ENCODE results near the gene RNF130.

RNF130 gene

GRCh38 chr5:179973391-179973790 is 98.2 kb downstream of the RNF130 start:
- ATAC-seq: no peak

GRCh38 chr5:179969110-179969509 is 102.4 kb downstream of the RNF130 start:
- ATAC-seq: no peak
- TF ChIP-seq ZNF8 (CRISPR knock-in tag; IDR thresholded peaks at IDR 0.05): no peak
- no peak for TF ChIP-seq ISL1 (CRISPR knock-in tag; IDR thresholded peaks at IDR 0.05)
- TF ChIP-seq CSDC2 (CRISPR knock-in tag; IDR thresholded peaks at IDR 0.05): no peak
- no peak for TF ChIP-seq ZNF565 (CRISPR knock-in tag; conservative IDR thresholded peaks at IDR 0.05; ENCODE audit: low read depth)
- no peak for TF ChIP-seq PPARA (CRISPR knock-in tag; IDR thresholded peaks at IDR 0.05; ENCODE audit: borderline replicate concordance)
- no peak for TF ChIP-seq ZC3H10 (CRISPR knock-in tag; IDR thresholded peaks at IDR 0.05)
- TF ChIP-seq ESRRG (CRISPR knock-in tag; IDR thresholded peaks at IDR 0.05): no peak
- TF ChIP-seq POU6F1 (CRISPR knock-in tag; IDR thresholded peaks at IDR 0.05; ENCODE audit: borderline replicate concordance, low read depth): no peak
- no peak for TF ChIP-seq GLIS3 (CRISPR knock-in tag; IDR thresholded peaks at IDR 0.05)
- TF ChIP-seq TSHZ2 (CRISPR knock-in tag; IDR thresholded peaks at IDR 0.05): no peak
- no peak for TF ChIP-seq OSR1 (CRISPR knock-in tag; IDR thresholded peaks at IDR 0.05)
- no peak for TF ChIP-seq RARB (CRISPR knock-in tag; IDR thresholded peaks at IDR 0.05)
- no peak for TF ChIP-seq TCF4 (CRISPR knock-in tag; IDR thresholded peaks at IDR 0.05; ENCODE audit: borderline replicate concordance)

More at GRCh38 chr5:179973391-179973790, 98.2 kb downstream of the RNF130 start:
- TF ChIP-seq ZNF70 (CRISPR knock-in tag; IDR thresholded peaks at IDR 0.05) (no peak), ARNTL (CRISPR knock-in tag; IDR thresholded peaks at IDR 0.05; ENCODE audit: borderline replicate concordance, low read depth) (no peak), TCF4 (CRISPR knock-in tag; IDR thresholded peaks at IDR 0.05; ENCODE audit: borderline replicate concordance) (no peak), RARB (CRISPR knock-in tag; IDR thresholded peaks at IDR 0.05) (no peak), PPARA (CRISPR knock-in tag; IDR thresholded peaks at IDR 0.05; ENCODE audit: borderline replicate concordance) (no peak), CSDC2 (CRISPR knock-in tag; IDR thresholded peaks at IDR 0.05) (no peak)

GRCh38 chr5:179967489-179967888 is 104.1 kb downstream of the RNF130 start:
- no peak for TF ChIP-seq ARNTL (CRISPR knock-in tag; IDR thresholded peaks at IDR 0.05; ENCODE audit: borderline replicate concordance, low read depth)
- no peak for TF ChIP-seq SNAI2 (CRISPR knock-in tag; IDR thresholded peaks at IDR 0.05)
- no peak for TF ChIP-seq ZFP3 (CRISPR knock-in tag; IDR thresholded peaks at IDR 0.05)
- TF ChIP-seq TSHZ2 (CRISPR knock-in tag; IDR thresholded peaks at IDR 0.05): no peak
- TF ChIP-seq ZNF8 (CRISPR knock-in tag; IDR thresholded peaks at IDR 0.05): no peak
- no peak for TF ChIP-seq ZC3H10 (CRISPR knock-in tag; IDR thresholded peaks at IDR 0.05)
- TF ChIP-seq CREB5 (CRISPR knock-in tag; IDR thresholded peaks at IDR 0.05; ENCODE audit: low read depth): no peak
- TF ChIP-seq BACH2 (CRISPR knock-in tag; IDR thresholded peaks at IDR 0.05; ENCODE audit: borderline replicate concordance): no peak
- no peak for TF ChIP-seq TOX (CRISPR knock-in tag; IDR thresholded peaks at IDR 0.05; ENCODE audit: borderline replicate concordance)
- no peak for TF ChIP-seq ESRRG (CRISPR knock-in tag; IDR thresholded peaks at IDR 0.05)
- no peak for TF ChIP-seq CSRNP3 (CRISPR knock-in tag; IDR thresholded peaks at IDR 0.05)
- no peak for TF ChIP-seq POU6F1 (CRISPR knock-in tag; IDR thresholded peaks at IDR 0.05; ENCODE audit: borderline replicate concordance, low read depth)
- TF ChIP-seq ZNF70 (CRISPR knock-in tag; IDR thresholded peaks at IDR 0.05): no peak
- TF ChIP-seq ZNF565 (CRISPR knock-in tag; conservative IDR thresholded peaks at IDR 0.05; ENCODE audit: low read depth): no peak
- no peak for ATAC-seq

Measured in SK-N-SH treated with all-trans-retinoic acid at 6 μM for 48 hours (cell line).